T-helper 2 cell treated with Interferon-gamma antibody and Interleukin-4, amounts not matched to agents 5 μg/mL and 100 μg/mL, for 36 hours (primary cell): Measurements from ENCODE around the gene RBM26.

Experiments used
- DNase-seq: peaks from one replicate; pipeline ENCODE4 v3.0.0; 2021; ENCODE audit warnings: low spot score
- H3K27ac Mint-ChIP-seq: one replicate; pipeline ENCODE4 v1.8.0; 2021; ENCODE audit warnings: mild to moderate bottlenecking, mixed read lengths
- H3K27me3 Mint-ChIP-seq: one replicate; pipeline ENCODE4 v1.8.0; 2021; ENCODE audit warnings: low read depth, mixed read lengths
- H3K36me3 Mint-ChIP-seq: one replicate; pipeline ENCODE4 v1.8.0; 2021; ENCODE audit warnings: low read depth, mixed read lengths
- H3K4me1 Mint-ChIP-seq: one replicate; pipeline ENCODE4 v1.8.0; 2021; ENCODE audit warnings: low read depth, mixed read lengths
- H3K4me3 Mint-ChIP-seq: one replicate; pipeline ENCODE4 v1.8.0; 2022; ENCODE audit warnings: mild to moderate bottlenecking, moderate library complexity, mixed read lengths
- H3K9me3 Mint-ChIP-seq: one replicate; pipeline ENCODE4 v1.8.0; 2021; ENCODE audit warnings: mixed read lengths

Gene RBM26

GRCh38 chr13:79404985-79405384 is 1.1 kb downstream of the RBM26 start:
- H3K27ac Mint-ChIP-seq, result no peak overlapping the region
- no peaks in the 10 kb centered on the region for H3K9me3 Mint-ChIP-seq
- H3K27me3 Mint-ChIP-seq, result no peaks in the 10 kb centered on the region
- H3K4me3 Mint-ChIP-seq, result no peak overlapping the region
- peaks cover 46% of the 10 kb centered on the region for H3K4me1 Mint-ChIP-seq
- peaks cover 22% of the 10 kb centered on the region for H3K36me3 Mint-ChIP-seq
- DNase-seq, result no peak

GRCh38 chr13:79404361-79404760 is 1.7 kb downstream of the RBM26 start:
- no peaks in the 10 kb centered on the region for H3K9me3 Mint-ChIP-seq
- H3K27me3 Mint-ChIP-seq, result no peaks in the 10 kb centered on the region
- H3K27ac Mint-ChIP-seq, result no peak overlapping the region
- peaks cover 49% of the 10 kb centered on the region for H3K4me1 Mint-ChIP-seq
- no peak for DNase-seq
- H3K36me3 Mint-ChIP-seq, result peaks cover 29% of the 10 kb centered on the region
- H3K4me3 Mint-ChIP-seq, result no peak overlapping the region

DNA sequence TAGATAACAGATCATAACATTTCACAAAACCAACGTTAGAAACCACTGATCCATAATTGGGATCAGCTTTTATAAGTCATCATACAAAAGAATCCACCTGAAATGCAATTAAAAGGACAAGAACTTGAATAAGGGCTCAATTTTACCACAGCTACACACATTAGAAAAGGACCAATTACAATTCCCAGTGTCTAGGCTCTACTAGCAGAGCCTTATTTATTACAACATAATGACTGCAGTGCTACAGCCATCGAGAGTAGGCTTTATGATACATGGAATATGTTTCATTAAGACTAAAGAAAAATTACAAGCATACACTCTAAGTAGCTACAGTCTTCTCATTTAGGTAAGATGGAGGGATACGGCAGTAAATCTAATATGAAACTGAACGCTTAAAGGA is 2.9 kb downstream of the RBM26 start:
- H3K4me3 Mint-ChIP-seq, result no peak overlapping the region
- H3K27me3 Mint-ChIP-seq, result no peaks in the 10 kb centered on the region
- no peaks in the 10 kb centered on the region for H3K9me3 Mint-ChIP-seq
- H3K27ac Mint-ChIP-seq, result peak overlapping the region; percentile 87
- H3K36me3 Mint-ChIP-seq, result peaks cover 39% of the 10 kb centered on the region
- no peak for DNase-seq
- peaks cover 59% of the 10 kb centered on the region for H3K4me1 Mint-ChIP-seq

DNA sequence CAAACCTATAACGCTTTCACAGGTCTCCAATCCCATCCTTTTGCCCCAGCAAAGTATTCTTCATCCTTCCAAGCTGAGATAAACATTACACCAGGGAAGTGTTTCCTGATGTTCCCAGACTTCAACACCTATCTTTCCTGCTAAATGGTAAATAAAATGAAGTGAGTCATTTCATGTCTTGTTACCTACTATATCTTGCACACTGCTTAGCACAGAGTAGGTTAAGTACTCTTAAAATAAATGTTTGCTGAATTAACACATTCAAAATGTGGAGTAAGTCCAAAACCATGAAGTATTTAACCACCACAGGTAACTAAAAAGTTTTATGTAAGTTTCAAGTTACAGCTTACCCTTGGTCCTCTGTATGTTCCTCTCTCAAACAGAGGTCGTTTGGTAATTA is 3.4 kb downstream of the RBM26 start:
- Mint-ChIP-seq H3K36me3 (peaks cover 42% of the 10 kb centered on the region), H3K4me1 (peaks cover 56% of the 10 kb centered on the region), H3K4me3 (no peak overlapping the region), H3K9me3 (no peaks in the 10 kb centered on the region), H3K27ac (peak overlapping the region; percentile 87), H3K27me3 (no peaks in the 10 kb centered on the region)
- no peak for DNase-seq

DNA sequence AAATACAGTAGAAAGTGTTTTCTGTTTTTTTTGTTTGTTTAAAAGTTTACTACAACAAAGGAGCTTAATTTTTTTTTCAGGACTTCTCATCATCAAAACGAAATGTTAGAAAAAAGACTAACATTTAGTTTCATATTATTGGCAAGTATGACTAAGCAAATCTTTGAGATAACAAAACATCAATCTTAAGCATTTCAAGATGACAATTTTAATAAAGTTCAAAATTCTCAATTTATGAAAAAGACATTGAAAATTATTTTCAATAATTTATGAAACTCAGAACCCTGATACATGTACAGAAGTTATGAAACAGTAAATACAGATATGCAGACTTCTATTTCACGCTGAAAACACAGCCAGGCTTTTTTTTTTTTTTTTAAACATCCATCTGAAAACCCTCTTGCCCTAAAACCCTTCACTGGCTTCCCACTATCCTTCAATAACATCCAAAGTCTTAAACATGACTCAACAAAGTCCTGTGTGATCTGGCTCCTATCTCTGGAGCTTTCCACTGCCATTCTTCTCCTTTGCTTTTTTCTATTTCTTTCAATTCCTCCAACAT is 3.9 kb downstream of the RBM26 start:
- H3K4me3 Mint-ChIP-seq, result no peak overlapping the region
- H3K9me3 Mint-ChIP-seq, result no peaks in the 10 kb centered on the region
- H3K4me1 Mint-ChIP-seq, result peaks cover 53% of the 10 kb centered on the region
- H3K27me3 Mint-ChIP-seq, result no peaks in the 10 kb centered on the region
- peak overlapping the region; percentile 87 for H3K27ac Mint-ChIP-seq
- no peak for DNase-seq
- H3K36me3 Mint-ChIP-seq, result peaks cover 43% of the 10 kb centered on the region

DNA sequence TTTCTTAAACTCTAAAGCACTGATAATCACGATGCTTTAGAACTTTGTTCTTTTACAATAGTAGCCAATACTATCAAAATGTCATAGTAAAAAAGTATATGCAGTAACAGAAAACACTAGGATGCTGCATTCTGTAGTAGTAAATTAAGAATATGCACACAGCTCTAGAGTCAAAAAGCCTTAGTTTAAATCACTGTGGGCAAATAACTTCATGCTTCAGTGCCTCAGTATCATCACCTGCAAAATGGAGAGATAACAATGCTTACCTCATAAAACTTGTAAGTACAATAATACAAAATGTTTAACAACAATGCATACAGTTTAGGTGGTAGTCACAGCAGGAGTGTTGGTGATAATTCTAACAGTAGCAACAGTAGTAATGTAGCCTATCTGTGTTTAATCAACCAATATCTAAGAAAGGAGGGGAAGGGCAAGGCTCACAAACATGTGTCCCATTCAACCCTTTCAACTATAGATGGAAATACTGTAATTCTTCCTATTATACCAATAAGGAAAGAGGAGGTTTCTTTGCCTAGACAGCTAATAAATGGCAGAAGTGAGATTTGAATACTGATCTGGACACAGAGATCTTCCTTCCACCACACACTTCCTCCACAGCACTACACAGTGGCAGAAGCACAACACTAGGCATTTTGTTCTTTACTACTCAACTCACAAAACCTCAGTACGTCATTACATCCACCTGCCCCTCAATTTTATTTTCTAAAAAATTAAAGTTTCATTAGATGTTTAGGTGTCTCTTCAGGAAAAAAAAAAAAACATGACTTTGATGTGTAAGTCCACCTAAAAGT is 4.6 kb downstream of the RBM26 start:
- Mint-ChIP-seq H3K4me3 (no peak overlapping the region), H3K27ac (peak overlapping the region; percentile 44)

GRCh38 chr13:79398915-79399314 is 7.1 kb downstream of the RBM26 start:
- H3K9me3 Mint-ChIP-seq, result peaks cover 12% of the 10 kb centered on the region
- H3K27ac Mint-ChIP-seq, result no peak overlapping the region
- peaks cover 72% of the 10 kb centered on the region for H3K36me3 Mint-ChIP-seq
- H3K4me1 Mint-ChIP-seq, result peaks cover 60% of the 10 kb centered on the region
- H3K4me3 Mint-ChIP-seq, result no peak overlapping the region
- DNase-seq, result no peak
- no peaks in the 10 kb centered on the region for H3K27me3 Mint-ChIP-seq

More for the DNA sequence above, 4.6 kb downstream of the RBM26 start:
- DNase-seq, result no peak
- peaks cover 49% of the 10 kb centered on the region for H3K4me1 Mint-ChIP-seq
- H3K36me3 Mint-ChIP-seq, result peaks cover 50% of the 10 kb centered on the region
- H3K27me3 Mint-ChIP-seq, result no peaks in the 10 kb centered on the region
- H3K9me3 Mint-ChIP-seq, result no peaks in the 10 kb centered on the region

DNA sequence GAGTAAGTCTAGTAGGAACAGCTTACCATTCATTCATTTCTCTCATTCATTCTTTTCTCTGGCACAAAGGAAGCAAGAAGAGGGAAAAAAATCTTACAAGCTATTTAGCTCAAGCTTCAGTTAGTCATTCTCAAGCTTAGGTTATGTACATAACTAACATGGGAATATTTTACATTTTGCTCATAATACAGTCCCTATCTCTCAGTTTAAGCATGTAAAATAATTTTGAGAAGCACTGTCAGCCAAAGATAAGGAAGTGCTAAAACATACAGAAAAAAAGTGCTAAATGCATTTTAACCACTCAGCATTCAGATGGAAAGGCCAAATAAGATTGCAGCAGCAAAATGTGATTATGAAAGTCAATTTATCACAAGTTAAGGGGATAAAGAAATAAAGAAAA is 7.9 kb downstream of the RBM26 start:
- H3K4me3 Mint-ChIP-seq, result no peak overlapping the region
- H3K27me3 Mint-ChIP-seq, result no peaks in the 10 kb centered on the region
- H3K36me3 Mint-ChIP-seq, result peaks cover 75% of the 10 kb centered on the region
- DNase-seq, result no peak
- no peak overlapping the region for H3K27ac Mint-ChIP-seq
- H3K4me1 Mint-ChIP-seq, result peaks cover 65% of the 10 kb centered on the region
- H3K9me3 Mint-ChIP-seq, result peaks cover 12% of the 10 kb centered on the region

DNA sequence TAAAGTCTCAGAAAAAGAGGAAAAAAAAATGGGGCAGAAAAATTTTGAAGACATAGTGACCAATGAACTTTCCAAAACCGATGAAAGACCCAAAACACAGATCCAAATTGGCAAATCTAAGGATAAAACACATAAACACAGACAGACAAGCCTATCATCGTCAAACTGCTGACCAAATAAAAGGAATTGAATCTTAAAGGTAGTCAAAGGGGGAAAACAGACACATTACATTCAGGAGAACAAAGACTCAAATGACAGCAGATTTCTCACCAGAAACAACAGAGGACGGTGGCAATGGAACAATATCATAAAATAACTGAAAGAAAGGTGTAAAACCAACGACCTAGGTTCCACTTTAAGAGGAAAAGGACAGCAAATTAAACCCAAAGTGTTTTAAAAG is 10.2 kb downstream of the RBM26 start:
- no peak for DNase-seq
- no peak overlapping the region for H3K4me3 Mint-ChIP-seq
- peaks cover 67% of the 10 kb centered on the region for H3K36me3 Mint-ChIP-seq
- peaks cover 12% of the 10 kb centered on the region for H3K9me3 Mint-ChIP-seq
- H3K4me1 Mint-ChIP-seq, result peaks cover 59% of the 10 kb centered on the region
- H3K27ac Mint-ChIP-seq, result no peak overlapping the region
- H3K27me3 Mint-ChIP-seq, result no peaks in the 10 kb centered on the region

DNA sequence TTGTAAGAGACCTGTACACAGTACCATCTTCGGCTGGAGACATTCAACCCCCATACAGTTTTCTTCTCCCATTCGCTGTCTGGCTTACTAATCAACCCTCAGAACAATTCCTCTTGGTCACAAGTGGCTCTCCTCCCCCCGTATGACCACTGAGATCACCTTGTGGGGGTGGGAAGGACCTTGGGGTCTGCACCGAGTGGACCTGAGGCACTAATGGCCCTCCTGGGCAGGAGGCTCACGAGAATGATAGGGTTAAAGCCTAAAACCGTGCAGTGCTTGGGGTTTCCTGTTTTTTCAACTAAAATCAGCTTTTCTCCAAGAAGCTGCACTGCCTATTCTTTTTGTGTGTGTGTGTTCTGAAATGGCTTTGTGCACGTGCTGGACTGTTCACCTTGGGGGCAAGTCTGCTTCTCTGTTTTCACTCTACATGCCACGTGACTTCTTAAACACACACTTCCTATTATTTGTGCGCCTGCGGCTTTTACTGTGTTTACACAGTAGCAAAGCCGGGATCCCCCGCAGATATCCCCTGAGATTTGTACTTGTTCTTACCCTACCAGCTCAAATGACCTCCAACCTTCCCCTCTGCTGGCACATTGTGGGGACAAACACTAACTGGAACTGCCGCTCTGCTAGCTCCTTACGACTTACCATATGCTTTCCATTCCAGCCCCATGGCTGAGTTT is 12.3 kb downstream of the RBM26 start:
- peak overlapping the region; percentile 86 for H3K27ac Mint-ChIP-seq
- H3K4me1 Mint-ChIP-seq, result peaks cover 44% of the 10 kb centered on the region
- peaks cover 50% of the 10 kb centered on the region for H3K36me3 Mint-ChIP-seq
- no peaks in the 10 kb centered on the region for H3K27me3 Mint-ChIP-seq
- peaks cover 12% of the 10 kb centered on the region for H3K9me3 Mint-ChIP-seq
- H3K4me3 Mint-ChIP-seq, result peak overlapping the region; percentile 80
- DNase-seq, result no peak

DNA sequence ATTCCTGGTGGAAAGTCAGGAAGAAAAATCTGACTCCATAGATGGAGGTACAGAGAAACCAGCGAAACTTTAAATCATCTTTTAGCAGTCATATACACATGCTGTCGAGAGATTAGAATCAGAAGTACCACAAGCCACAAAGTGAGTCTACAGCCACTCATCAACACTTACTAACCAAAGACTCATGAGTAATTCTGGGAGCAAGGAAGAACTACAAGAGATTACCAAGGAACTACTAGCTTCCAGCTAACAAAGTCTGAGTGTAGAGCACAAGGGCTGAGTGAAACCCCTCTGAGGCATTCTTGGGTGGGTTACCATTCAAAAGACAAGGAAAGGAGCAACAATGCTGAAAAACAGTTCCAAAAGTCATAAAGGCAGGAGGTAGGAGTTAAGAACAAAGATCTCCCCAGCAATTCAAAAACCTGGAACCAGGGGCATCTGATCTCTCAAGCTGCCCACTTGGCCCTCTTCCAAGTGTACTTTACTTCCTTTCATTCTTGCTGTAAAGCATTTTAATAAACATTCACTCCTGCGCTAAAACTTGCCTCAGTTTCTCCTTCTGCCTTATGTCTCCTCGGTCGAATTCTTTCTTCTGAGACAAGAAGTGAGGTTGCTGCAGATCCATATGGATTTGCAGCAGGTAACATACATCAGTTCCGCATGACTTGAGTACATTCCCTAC is 13.0 kb downstream of the RBM26 start:
- Mint-ChIP-seq H3K4me1 (peaks cover 45% of the 10 kb centered on the region), H3K27me3 (no peaks in the 10 kb centered on the region), H3K36me3 (peaks cover 48% of the 10 kb centered on the region), H3K4me3 (peak overlapping the region; percentile 80), H3K9me3 (peaks cover 12% of the 10 kb centered on the region), H3K27ac (peak overlapping the region; percentile 86)
- peak; percentile 64 for DNase-seq

DNA sequence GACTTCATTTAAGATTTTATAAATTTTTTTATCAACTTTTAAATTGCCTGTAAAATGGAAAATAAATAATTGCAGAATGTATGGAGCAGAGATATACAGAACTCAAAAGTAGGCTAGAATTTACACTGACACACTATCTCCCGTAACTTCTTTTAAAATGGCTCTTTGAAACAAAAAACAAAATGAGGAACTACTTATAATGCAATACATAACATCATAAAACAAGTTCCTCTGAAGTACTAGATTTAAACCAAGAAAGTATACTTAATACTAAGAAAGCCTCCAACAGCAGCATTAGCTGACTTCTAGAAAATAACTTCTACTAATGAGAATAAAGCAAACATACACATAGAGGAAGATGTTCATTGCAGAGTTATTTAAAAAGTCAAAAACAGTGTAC is 17.0 kb downstream of the RBM26 start:
- Mint-ChIP-seq H3K27me3 (no peaks in the 10 kb centered on the region), H3K4me3 (no peak overlapping the region), H3K36me3 (peaks cover 17% of the 10 kb centered on the region), H3K4me1 (peaks cover 50% of the 10 kb centered on the region), H3K27ac (no peak overlapping the region), H3K9me3 (no peaks in the 10 kb centered on the region)
- DNase-seq, result no peak

DNA sequence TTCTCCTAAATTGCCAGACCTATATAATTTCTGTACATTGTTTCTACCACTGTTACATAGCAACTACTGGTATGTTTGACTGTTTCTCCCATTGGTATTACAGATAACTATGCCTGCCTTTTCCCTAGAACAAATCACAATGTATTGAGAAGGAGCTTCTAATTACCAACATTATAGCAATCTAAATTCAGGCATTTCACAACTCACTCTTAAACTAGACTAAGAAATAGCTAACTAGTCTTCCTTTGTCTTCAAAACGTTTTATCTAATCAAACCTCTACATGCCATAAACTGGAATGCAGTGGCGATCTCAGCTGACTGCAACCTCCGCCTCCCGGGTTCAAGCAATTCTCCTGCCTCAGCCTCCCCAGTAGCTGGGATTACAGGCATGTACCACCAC is 18.2 kb downstream of the RBM26 start:
- Mint-ChIP-seq H3K4me3 (no peak overlapping the region), H3K27ac (no peak overlapping the region), H3K4me1 (peaks cover 46% of the 10 kb centered on the region), H3K9me3 (no peaks in the 10 kb centered on the region), H3K36me3 (peaks cover 18% of the 10 kb centered on the region), H3K27me3 (no peaks in the 10 kb centered on the region)
- no peak for DNase-seq
